ENCODE measurements around the gene CDC25A. TPM values are rescaled to one million over a fixed set of nuclear protein-coding genes. Genes with fewer than 3 reads are reported as not detected.

The CDC25A gene
- total RNA-seq = 2.5 and 25.7 TPM in 2 replicates

GRCh38 chr3:48188266-48189201 is at the start of gene CDC25A:
Gene CDC25A (minus strand): TSS chr3:48188417. CDS start chr3:48187947, 470 bp downstream.

GRCh38 chr3:48222616-48223513 is 34.6 kb upstream of the CDC25A start, which contains the start of gene CAMP:
Gene CAMP (plus strand): TSS chr3:48223495. CDS start chr3:48223512, 17 bp downstream.

Other genes starting within 250 kb of the CDC25A start
- gene MAP4, start 172.0 kb downstream of the CDC25A start, total RNA-seq = 56.2 and 68.5 TPM in 2 replicates
- gene CAMP, start 35.1 kb upstream of the CDC25A start, total RNA-seq = not detected in 2 replicates
- gene ZNF589, start 52.7 kb upstream of the CDC25A start, total RNA-seq = 2.3 and 5.1 TPM in 2 replicates
- gene NME6, start 113.0 kb upstream of the CDC25A start, total RNA-seq = 17.2 and 27.2 TPM in 2 replicates
- gene SPINK8, start 145.2 kb upstream of the CDC25A start, total RNA-seq = not detected in 2 replicates
- 0.28 TPM in 1 of 2 replicates, not detected in the other for gene FBXW12, start 183.8 kb upstream of the CDC25A start, total RNA-seq
- gene PLXNB1, start 241.7 kb upstream of the CDC25A start, total RNA-seq = 5.6 and 25.4 TPM in 2 replicates

Measured in regular cardiac myocyte (primary cell).